ELF-1 (cell line): ENCODE data around the gene DENND4B.

Source experiments
- DNase-seq: peaks from one replicate; pipeline ENCODE4 v3.0.0-alpha.2; 2016; ENCODE audit warnings: low read depth, low spot score

Gene DENND4B

GRCh38 chr1:153945131-153945794 is 1.3 kb downstream of the DENND4B start:
- no peak for DNase-seq

GRCh38 chr1:153944827-153945117 is 1.7 kb downstream of the DENND4B start:
- DNase-seq, result no peak

GRCh38 chr1:153944005-153944826 is 2.3 kb downstream of the DENND4B start:
- DNase-seq, result no peak

GRCh38 chr1:153942766-153943549 is 3.6 kb downstream of the DENND4B start:
- no peak for DNase-seq

- no peak for DNase-seq
Observed at GRCh38 chr1:153941826-153942725, 4.4 kb downstream of the DENND4B start.

- no peak for DNase-seq
Observed at GRCh38 chr1:153940756-153941155, 5.8 kb downstream of the DENND4B start.

GRCh38 chr1:153939476-153939875 is 7.0 kb downstream of the DENND4B start:
- DNase-seq, result no peak

- DNase-seq, result no peak
Observed at GRCh38 chr1:153938996-153939395, 7.5 kb downstream of the DENND4B start.

GRCh38 chr1:153937331-153937730 is 9.2 kb downstream of the DENND4B start:
- DNase-seq, result no peak

- no peak for DNase-seq
Observed at GRCh38 chr1:153936011-153936802, 10.3 kb downstream of the DENND4B start.

- DNase-seq, result no peak
Observed at GRCh38 chr1:153934746-153935145, 11.8 kb downstream of the DENND4B start.

GRCh38 chr1:153933955-153934354 is 12.6 kb downstream of the DENND4B start:
- DNase-seq, result no peak

GRCh38 chr1:153933430-153933829 is 13.1 kb downstream of the DENND4B start:
- no peak for DNase-seq

GRCh38 chr1:153932156-153933131 is 14.1 kb downstream of the DENND4B start:
- no peak for DNase-seq

GRCh38 chr1:153929981-153930948 is 16.3 kb downstream of the DENND4B start:
- no peak for DNase-seq

- DNase-seq, result no peak
Observed at GRCh38 chr1:153929426-153929825, 17.1 kb downstream of the DENND4B start.

GRCh38 chr1:153928791-153929341 is 17.7 kb downstream of the DENND4B start:
- no peak for DNase-seq

- no peak for DNase-seq
Observed at GRCh38 chr1:153928245-153928644, 18.3 kb downstream of the DENND4B start.
